Caco-2 (cell line): ENCODE data around the gene LMTK2. TPM values are rescaled to one million over a fixed set of nuclear protein-coding genes. Genes with fewer than 3 reads are reported as not detected.
A peak's percentile ranks its signal among the peaks of the same experiment; 100 is the strongest.

Experiments
- BruUV-seq: library from RNA; stranded (reverse); fragments of 400-500 nt; replicated peaks from 2 replicates; lab custom pipeline; 2021; lab: Mats Ljungman, UMichigan
- CTCF ChIA-PET: fragments of 300-600 bp; sonication (Branson Sonifier 250); formaldehyde crosslinking; loops from one replicate; lab custom pipeline; 2022; ENCODE audit warnings: antibody characterized with exemption; lab: Charles Lee
- POLR2A ChIA-PET: fragments of 300-600 bp; sonication (Branson Sonifier 250); formaldehyde crosslinking; loops from one replicate; lab custom pipeline; 2022; ENCODE audit warnings: antibody characterized with exemption; lab: Charles Lee
- DNase-seq, 2 experiments: peaks; one replicate each; pipeline versions ENCODE4 v3.0.0 to v3.0.0-alpha.2; 2020 to 2022
- H3K27me3 ChIP-seq: replicated peaks from 2 replicates; pipeline ENCODE4 v1.6.0; 2011; ENCODE audit warnings: low read length; ENCODE audit not compliant: control insufficient read depth, insufficient read depth
- H3K36me3 ChIP-seq: 2 replicates; pipeline ENCODE4 v1.5.1; 2011; ENCODE audit warnings: low read length; ENCODE audit not compliant: control insufficient read depth, insufficient read depth
- H3K4me1 ChIP-seq: fragments of 250-450 bp; sonication (Bioruptor Pico); 2 replicates; pipeline ENCODE4 v1.5.1; 2020; ENCODE audit warnings: mild to moderate bottlenecking
- H3K4me3 ChIP-seq: 2 replicates; pipeline ENCODE4 v1.5.1; 2011; ENCODE audit warnings: low read depth, mild to moderate bottlenecking, control low read depth, low read length
- H3K9me3 ChIP-seq: fragments of 250-450 bp; sonication (Bioruptor Pico); 2 replicates; pipeline ENCODE4 v1.5.1; 2020; ENCODE audit warnings: mild to moderate bottlenecking, moderate library complexity
- H3K27ac Mint-ChIP-seq: one replicate; pipeline ENCODE4 v1.8.0; 2022; ENCODE audit warnings: mixed read lengths; ENCODE audit not compliant: unreplicated experiment
- H3K27me3 Mint-ChIP-seq: one replicate; pipeline ENCODE4 v1.8.0; 2022; ENCODE audit warnings: mixed read lengths; ENCODE audit not compliant: insufficient read depth, unreplicated experiment
- H3K36me3 Mint-ChIP-seq: one replicate; pipeline ENCODE4 v1.8.0; 2022; ENCODE audit warnings: mild to moderate bottlenecking, mixed read lengths; ENCODE audit not compliant: insufficient read depth, unreplicated experiment
- H3K4me1 Mint-ChIP-seq: one replicate; pipeline ENCODE4 v1.8.0; 2022; ENCODE audit warnings: low read depth, mixed read lengths; ENCODE audit not compliant: unreplicated experiment
- H3K4me3 Mint-ChIP-seq: one replicate; pipeline ENCODE4 v1.8.0; 2022; ENCODE audit warnings: mild to moderate bottlenecking, moderate library complexity, mixed read lengths; ENCODE audit not compliant: unreplicated experiment
- H3K9me3 Mint-ChIP-seq: one replicate; pipeline ENCODE4 v1.8.0; 2022; ENCODE audit warnings: mixed read lengths; ENCODE audit not compliant: unreplicated experiment
- intact Hi-C: fragments of 100-400 bp; cut with micrococcal nuclease; formaldehyde crosslinking; loops from one replicate; pipeline ENCODE4 v1.10.0; 2022; ENCODE audit not compliant: unreplicated experiment
- total RNA-seq: library from RNA; stranded (reverse); gene quantifications from 2 replicates; pipeline ENCODE4 v1.2.3, GENCODE V29; 2022
- TF ChIP-seq, protein P1 (sequence below), 2 experiments: fragments of 200-600 bp in 1 of 2; IDR thresholded peaks; 1 replicate in 1 of 2; 2 replicates in 1 of 2; pipeline versions ENCODE4 v1.5.1 to v1.8.0; 2011 to 2022; ENCODE audit warnings: antibody characterized with exemption in 1 of 2, control low read depth in 1 of 2, inconsistent platforms in 1 of 2, low read depth in 1 of 2, low read length in 1 of 2, mild to moderate bottlenecking in 1 of 2, moderate library complexity in 1 of 2; ENCODE audit not compliant: insufficient read depth in 1 of 2, severe bottlenecking in 1 of 2, unreplicated experiment in 1 of 2

LMTK2 gene
- total RNA-seq, 1 experiment from 2014 or later, result 21.9 TPM

DNA sequence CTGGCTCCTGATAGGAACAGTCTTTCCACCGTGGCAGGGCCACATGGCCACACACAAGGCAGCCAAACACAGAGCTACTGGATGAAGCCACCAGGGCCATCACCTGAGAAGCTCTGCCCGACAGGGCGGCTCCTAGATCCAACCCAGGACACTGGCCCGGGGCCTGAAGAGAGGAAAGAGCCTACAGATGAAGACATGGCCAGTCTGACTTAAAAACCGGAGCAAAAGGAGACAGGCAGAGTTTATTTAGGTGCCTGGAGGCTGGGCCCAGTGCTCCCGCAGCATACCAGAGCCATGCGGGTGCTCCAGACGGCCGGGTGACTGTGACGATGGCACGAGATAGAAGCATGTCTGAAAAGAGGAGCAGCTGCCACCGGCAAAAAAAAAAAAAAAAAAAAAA lies 141.5 kb downstream of the LMTK2 start:
- H3K9me3 ChIP-seq, result no peaks in the 10 kb centered on the region
- Mint-ChIP-seq H3K4me3 (no peak overlapping the region), H3K27me3 (no peaks in the 10 kb centered on the region), H3K36me3 (peaks cover 15% of the 10 kb centered on the region), H3K9me3 (no peaks in the 10 kb centered on the region), H3K4me1 (peaks cover 5% of the 10 kb centered on the region), H3K27ac (no peak overlapping the region)
- no peak for DNase-seq
- TF ChIP-seq, protein P1, sequence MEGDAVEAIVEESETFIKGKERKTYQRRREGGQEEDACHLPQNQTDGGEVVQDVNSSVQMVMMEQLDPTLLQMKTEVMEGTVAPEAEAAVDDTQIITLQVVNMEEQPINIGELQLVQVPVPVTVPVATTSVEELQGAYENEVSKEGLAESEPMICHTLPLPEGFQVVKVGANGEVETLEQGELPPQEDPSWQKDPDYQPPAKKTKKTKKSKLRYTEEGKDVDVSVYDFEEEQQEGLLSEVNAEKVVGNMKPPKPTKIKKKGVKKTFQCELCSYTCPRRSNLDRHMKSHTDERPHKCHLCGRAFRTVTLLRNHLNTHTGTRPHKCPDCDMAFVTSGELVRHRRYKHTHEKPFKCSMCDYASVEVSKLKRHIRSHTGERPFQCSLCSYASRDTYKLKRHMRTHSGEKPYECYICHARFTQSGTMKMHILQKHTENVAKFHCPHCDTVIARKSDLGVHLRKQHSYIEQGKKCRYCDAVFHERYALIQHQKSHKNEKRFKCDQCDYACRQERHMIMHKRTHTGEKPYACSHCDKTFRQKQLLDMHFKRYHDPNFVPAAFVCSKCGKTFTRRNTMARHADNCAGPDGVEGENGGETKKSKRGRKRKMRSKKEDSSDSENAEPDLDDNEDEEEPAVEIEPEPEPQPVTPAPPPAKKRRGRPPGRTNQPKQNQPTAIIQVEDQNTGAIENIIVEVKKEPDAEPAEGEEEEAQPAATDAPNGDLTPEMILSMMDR (IDR thresholded peaks at IDR 0.05; ENCODE audit: insufficient read depth in 1 of 2, low read depth in 1 of 2, low read length in 1 of 2, severe bottlenecking in 1 of 2, unreplicated experiment in 1 of 2), result no peak
- no TSS peak for BruUV-seq
- no peaks in the 10 kb centered on the region for H3K27me3 ChIP-seq
- no peak overlapping the region for H3K4me3 ChIP-seq
- no peaks in the 10 kb centered on the region for H3K36me3 ChIP-seq
- CTCF ChIA-PET, result no interaction called here
- POLR2A ChIA-PET, result no interaction called here
- intact Hi-C loops, result no loop called here
- peaks cover 5% of the 10 kb centered on the region; the same call in 1 of the 2 replicates for H3K4me1 ChIP-seq

DNA sequence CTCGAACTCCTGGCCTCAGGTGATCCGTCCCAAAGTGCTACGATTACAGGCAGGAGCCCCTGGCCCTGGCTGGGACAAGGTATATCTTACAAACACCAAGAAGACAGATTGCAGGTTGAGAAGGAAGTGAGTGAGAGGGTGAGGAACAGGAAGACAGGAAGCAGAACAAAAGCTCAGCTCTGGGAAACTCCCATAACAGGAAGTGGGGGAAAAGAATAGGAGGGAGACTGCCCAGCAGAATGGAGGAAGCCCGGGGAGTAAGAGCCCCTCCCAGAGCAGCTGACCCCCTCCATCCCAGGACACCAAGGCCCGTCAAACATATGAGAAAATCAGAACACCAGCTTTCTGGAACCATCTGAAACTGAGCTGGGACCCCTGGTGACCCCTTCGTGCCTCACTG lies 142.4 kb downstream of the LMTK2 start:
- peaks cover 9% of the 10 kb centered on the region for H3K4me1 Mint-ChIP-seq
- H3K27me3 Mint-ChIP-seq, result no peaks in the 10 kb centered on the region
- TF ChIP-seq, protein P1 (IDR thresholded peaks at IDR 0.05; ENCODE audit: insufficient read depth in 1 of 2, low read depth in 1 of 2, low read length in 1 of 2, severe bottlenecking in 1 of 2, unreplicated experiment in 1 of 2), result no peak
- no peak overlapping the region for H3K4me3 ChIP-seq
- intact Hi-C loops, result no loop called here
- DNase-seq, result no peak
- no peaks in the 10 kb centered on the region for H3K36me3 ChIP-seq
- ChIA-PET CTCF (no interaction called here), POLR2A (no interaction called here)
- H3K4me3 Mint-ChIP-seq, result no peak overlapping the region
- no peaks in the 10 kb centered on the region for H3K9me3 Mint-ChIP-seq
- H3K4me1 ChIP-seq, result peaks cover 8% of the 10 kb centered on the region; the same call in 1 of the 2 replicates
- no peak overlapping the region for H3K27ac Mint-ChIP-seq
- BruUV-seq, result no TSS peak
- H3K9me3 ChIP-seq, result no peaks in the 10 kb centered on the region
- peaks cover 15% of the 10 kb centered on the region for H3K36me3 Mint-ChIP-seq
- no peaks in the 10 kb centered on the region for H3K27me3 ChIP-seq

DNA sequence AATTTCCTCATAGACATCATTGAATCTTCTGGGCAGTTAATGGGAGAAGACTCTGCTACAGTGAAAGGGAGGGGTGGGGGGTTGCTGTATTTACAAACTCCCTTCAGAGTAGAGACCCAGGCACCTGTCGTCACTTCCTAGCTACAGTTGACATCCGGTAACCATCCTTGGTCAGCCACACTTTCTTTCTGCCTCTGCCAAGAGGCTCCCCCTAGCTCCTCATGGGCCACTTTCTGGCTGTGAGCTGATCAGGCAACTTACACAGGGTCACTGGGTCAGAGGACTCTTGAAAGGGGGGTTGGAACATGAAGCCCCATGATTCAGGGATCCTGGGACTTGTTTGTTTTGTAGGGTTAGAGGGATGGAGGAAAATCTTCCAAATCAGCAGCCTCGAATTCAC lies 144.1 kb downstream of the LMTK2 start:
- no peak for DNase-seq
- BruUV-seq, result TSS peak; percentile 59
- H3K4me3 Mint-ChIP-seq, result peak overlapping the region; percentile 91
- peaks cover 15% of the 10 kb centered on the region for H3K36me3 Mint-ChIP-seq
- H3K4me1 Mint-ChIP-seq, result peaks cover 9% of the 10 kb centered on the region
- no peaks in the 10 kb centered on the region for H3K27me3 Mint-ChIP-seq
- CTCF ChIA-PET, result interaction anchor here (0.6 to 1.3 kb wide), 3 partner anchors 15 to 1234 kb away, joined by 3 to 10 read pairs (median 3); no protein-coding TSS in a partner anchor
- intact Hi-C loops, result loop anchor here (1.0 kb wide), 1 partner anchor 31 kb away; the partner anchor contains the start of gene BRI3
- no peaks in the 10 kb centered on the region for H3K9me3 Mint-ChIP-seq
- POLR2A ChIA-PET, result no interaction called here
- Histone ChIP-seq H3K9me3 (no peaks in the 10 kb centered on the region), H3K27me3 (no peaks in the 10 kb centered on the region), H3K4me1 (peaks cover 8% of the 10 kb centered on the region; the same call in 1 of the 2 replicates), H3K4me3 (peak overlapping the region; percentile 68), H3K36me3 (no peaks in the 10 kb centered on the region)
- H3K27ac Mint-ChIP-seq, result peak overlapping the region; percentile 85
- TF ChIP-seq, protein P1 (IDR thresholded peaks at IDR 0.05; ENCODE audit: insufficient read depth in 1 of 2, low read depth in 1 of 2, low read length in 1 of 2, severe bottlenecking in 1 of 2, unreplicated experiment in 1 of 2), result no peak
